DND-41 (cell line): ENCODE measurements around the gene FBXO42.

Experiments
- ATAC-seq: fragments of 200-7000 bp; cut with Tn5 transposase; 3 replicates; pipeline ENCODE4 v1.9.1; 2021; ENCODE audit warnings: low read depth; ENCODE audit not compliant: insufficient read depth
- DNase-seq: peaks from one replicate; pipeline ENCODE4 v3.0.0-alpha.2; 2020
- H2AFZ ChIP-seq: 2 replicates; pipeline ENCODE4 v1.6.0; 2012; ENCODE audit warnings: low read depth, low read length
- H3K27ac ChIP-seq: 2 replicates; pipeline ENCODE4 v1.5.1; 2012; ENCODE audit warnings: low read length, inconsistent platforms
- H3K27me3 ChIP-seq: fragments of 200-600 bp; sonication (generic); 2 replicates; pipeline ENCODE4 v1.6.0; 2012; ENCODE audit warnings: low read length, mild to moderate bottlenecking, inconsistent platforms; ENCODE audit not compliant: insufficient read depth, poor library complexity
- H3K36me3 ChIP-seq: 2 replicates; pipeline ENCODE4 v1.5.1; 2012; ENCODE audit warnings: low read length, inconsistent platforms; ENCODE audit not compliant: insufficient read depth
- H3K4me1 ChIP-seq: 2 replicates; pipeline ENCODE4 v1.5.1; 2012; ENCODE audit warnings: mild to moderate bottlenecking, low read length; ENCODE audit not compliant: insufficient read depth
- H3K4me2 ChIP-seq: 2 replicates; pipeline ENCODE4 v1.6.0; 2012; ENCODE audit warnings: mild to moderate bottlenecking, moderate library complexity, low read length, inconsistent platforms; ENCODE audit not compliant: insufficient read depth
- H3K4me3 ChIP-seq, 2 experiments: fragments of 200-600 bp in 1 of 2; shearing (Covaris generic) in 1 of 2; 2 replicates each; pipeline ENCODE4 v1.5.1; 2012 to 2016; ENCODE audit warnings: inconsistent platforms in 2 of 2, low read length in 2 of 2, mild to moderate bottlenecking in 2 of 2, low read depth in 1 of 2, moderate library complexity in 1 of 2
- H3K79me2 ChIP-seq: 2 replicates; pipeline ENCODE4 v1.6.0; 2012; ENCODE audit warnings: low read length, inconsistent platforms; ENCODE audit not compliant: insufficient read depth
- H3K9ac ChIP-seq: 2 replicates; pipeline ENCODE4 v1.6.0; 2012; ENCODE audit warnings: low read depth, mild to moderate bottlenecking, inconsistent platforms, low read length, moderate library complexity
- H3K9me3 ChIP-seq: 2 replicates; pipeline ENCODE4 v1.5.1; 2012; ENCODE audit warnings: low read length, moderate library complexity, mild to moderate bottlenecking, inconsistent platforms; ENCODE audit not compliant: insufficient read depth, severe bottlenecking
- H4K20me1 ChIP-seq: 2 replicates; pipeline ENCODE4 v1.6.0; 2012; ENCODE audit warnings: low read length; ENCODE audit not compliant: insufficient read depth
- EZH2 ChIP-seq: IDR thresholded peaks from 3 replicates; pipeline ENCODE4 v1.6.1; 2012; ENCODE audit warnings: borderline replicate concordance, low read depth, mild to moderate bottlenecking, moderate library complexity, low read length, inconsistent platforms; ENCODE audit not compliant: severe bottlenecking
- TF ChIP-seq, protein P1 (sequence below): IDR thresholded peaks from 2 replicates; pipeline ENCODE4 v1.5.1; 2012; ENCODE audit warnings: borderline replicate concordance, low read length, moderate library complexity, mild to moderate bottlenecking; ENCODE audit not compliant: poor library complexity, severe bottlenecking; ENCODE audit errors: extremely low read depth

The FBXO42 gene

GRCh38 chr1:16281765-16282164, 70.5 kb downstream of the FBXO42 start:
- Histone ChIP-seq H3K9ac (no peak overlapping the region), H3K4me1 (no peaks in the 10 kb centered on the region), H3K4me3 (no peak overlapping the region), H4K20me1 (no peaks in the 10 kb centered on the region), H3K27ac (no peak overlapping the region), H3K27me3 (no peaks in the 10 kb centered on the region), H3K4me2 (no peak overlapping the region), H3K79me2 (peaks cover 6% of the 10 kb centered on the region; the same call in 1 of the 2 replicates), H3K9me3 (no peaks in the 10 kb centered on the region), H2AFZ (no peak overlapping the region), H3K36me3 (peaks cover 17% of the 10 kb centered on the region)
- TF ChIP-seq, protein P1, sequence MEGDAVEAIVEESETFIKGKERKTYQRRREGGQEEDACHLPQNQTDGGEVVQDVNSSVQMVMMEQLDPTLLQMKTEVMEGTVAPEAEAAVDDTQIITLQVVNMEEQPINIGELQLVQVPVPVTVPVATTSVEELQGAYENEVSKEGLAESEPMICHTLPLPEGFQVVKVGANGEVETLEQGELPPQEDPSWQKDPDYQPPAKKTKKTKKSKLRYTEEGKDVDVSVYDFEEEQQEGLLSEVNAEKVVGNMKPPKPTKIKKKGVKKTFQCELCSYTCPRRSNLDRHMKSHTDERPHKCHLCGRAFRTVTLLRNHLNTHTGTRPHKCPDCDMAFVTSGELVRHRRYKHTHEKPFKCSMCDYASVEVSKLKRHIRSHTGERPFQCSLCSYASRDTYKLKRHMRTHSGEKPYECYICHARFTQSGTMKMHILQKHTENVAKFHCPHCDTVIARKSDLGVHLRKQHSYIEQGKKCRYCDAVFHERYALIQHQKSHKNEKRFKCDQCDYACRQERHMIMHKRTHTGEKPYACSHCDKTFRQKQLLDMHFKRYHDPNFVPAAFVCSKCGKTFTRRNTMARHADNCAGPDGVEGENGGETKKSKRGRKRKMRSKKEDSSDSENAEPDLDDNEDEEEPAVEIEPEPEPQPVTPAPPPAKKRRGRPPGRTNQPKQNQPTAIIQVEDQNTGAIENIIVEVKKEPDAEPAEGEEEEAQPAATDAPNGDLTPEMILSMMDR = no peak
- no peak for TF ChIP-seq EZH2
- DNase-seq (no peak), ATAC-seq (no peak)

GRCh38 chr1:16279186-16279585, 73.1 kb downstream of the FBXO42 start:
- no peak overlapping the region for H3K4me2 ChIP-seq
- peaks cover 2% of the 10 kb centered on the region for H3K36me3 ChIP-seq
- H3K79me2 ChIP-seq = peaks cover 9% of the 10 kb centered on the region; the same call in 1 of the 2 replicates
- no peak overlapping the region for H3K27ac ChIP-seq
- H3K4me1 ChIP-seq = no peaks in the 10 kb centered on the region
- H3K4me3 ChIP-seq = no peak overlapping the region
- no peaks in the 10 kb centered on the region for H3K9me3 ChIP-seq
- H4K20me1 ChIP-seq = no peaks in the 10 kb centered on the region
- DNase-seq (no peak), ATAC-seq (no peak)
- H3K9ac ChIP-seq = no peak overlapping the region
- no peaks in the 10 kb centered on the region for H3K27me3 ChIP-seq
- TF ChIP-seq EZH2 = no peak
- TF ChIP-seq, protein P1 = no peak
- no peak overlapping the region for H2AFZ ChIP-seq

- Histone ChIP-seq H3K27ac (no peak overlapping the region), H3K27me3 (no peaks in the 10 kb centered on the region), H3K36me3 (no peaks in the 10 kb centered on the region; the same call in 1 of the 2 replicates), H3K9ac (no peak overlapping the region), H3K79me2 (peaks cover 12% of the 10 kb centered on the region), H3K4me3 (no peak overlapping the region), H3K4me2 (no peak overlapping the region), H3K9me3 (no peaks in the 10 kb centered on the region), H3K4me1 (no peaks in the 10 kb centered on the region), H2AFZ (no peak overlapping the region), H4K20me1 (peaks cover 10% of the 10 kb centered on the region; the same call in 1 of the 2 replicates)
- ATAC-seq (no peak), DNase-seq (no peak)
- TF ChIP-seq EZH2 = no peak
- TF ChIP-seq, protein P1 = no peak
Observed at GRCh38 chr1:16276302-16277030, 75.8 kb downstream of the FBXO42 start.
